ENCODE data around the gene SGSM2. TPM values are rescaled to one million over a fixed set of nuclear protein-coding genes. Genes with fewer than 3 reads are reported as not detected.

The SGSM2 gene
- total and polyA plus RNA-seq, 10 donors: 30.7 to 90.4 (median 69.6) TPM

DNA sequence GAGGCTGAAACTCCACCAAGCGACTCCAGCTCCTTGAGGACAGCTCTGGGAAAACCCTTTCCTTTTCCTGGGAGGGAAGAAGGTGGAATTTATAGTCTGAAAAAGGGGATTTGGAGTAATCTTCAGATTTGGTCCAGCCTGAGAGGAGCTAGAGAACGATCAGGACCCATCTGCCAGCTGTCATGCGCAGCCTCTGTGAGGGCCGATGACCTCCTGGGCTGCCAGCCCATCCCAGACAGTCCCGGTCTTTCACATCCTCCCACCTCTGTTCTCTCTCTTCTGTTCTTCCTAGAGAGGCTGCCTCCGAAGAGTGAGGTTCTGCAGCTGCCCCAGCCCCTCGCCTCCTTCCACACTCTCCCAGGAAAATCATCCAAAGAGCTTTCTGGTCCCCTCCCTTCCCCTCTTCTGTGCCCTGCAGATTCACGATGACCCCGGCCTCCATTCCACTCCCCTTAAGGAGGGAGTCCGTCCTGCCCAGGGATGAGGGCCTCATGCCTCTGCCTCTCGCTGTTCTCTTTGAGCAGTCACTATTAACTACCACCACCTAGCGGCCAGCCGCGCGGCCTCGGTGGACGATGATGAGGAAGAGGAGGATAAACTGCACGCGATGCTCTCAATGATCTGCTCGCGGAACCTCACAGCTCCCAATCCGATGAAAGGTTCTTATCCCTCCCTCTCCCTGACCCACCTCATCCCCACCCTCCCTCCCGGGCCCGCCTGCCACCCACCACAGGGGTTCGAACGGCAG, 29.6 kb downstream of the SGSM2 start:
- DNase-seq: no peak
- WGBS, 5 donors: 88 to 93% (median 90%) methylated on average over 26 of the region's 26 CpGs
- H3K36me3 ChIP-seq: peaks cover 0 to 89% (median 43%) of the 10 kb centered on the region in 6 donors

DNA sequence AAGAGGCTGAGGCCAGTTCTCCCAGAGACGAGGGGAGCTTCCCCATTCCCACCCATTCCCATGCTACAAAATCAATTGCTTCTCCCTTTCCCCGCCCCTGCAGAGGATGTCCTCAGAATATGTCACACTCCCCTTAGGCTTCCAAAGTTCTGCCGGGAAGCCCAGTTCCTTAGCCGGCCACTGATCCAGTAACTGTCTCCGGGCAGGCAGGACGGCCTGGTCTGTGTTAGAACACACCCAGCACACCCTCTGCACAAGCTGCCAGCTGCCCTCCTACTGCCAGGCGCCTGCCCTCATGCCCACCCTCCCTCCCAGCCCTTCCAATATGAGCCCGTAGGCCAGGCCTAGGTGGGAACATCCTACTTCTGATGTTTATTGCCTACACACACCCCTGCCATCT, 31.1 kb downstream of the SGSM2 start:
- TF ChIP-seq POLR2AphosphoS5 (IDR thresholded peaks at IDR 0.05): no peak
- no peak for TF ChIP-seq POLR2A (IDR thresholded peaks at IDR 0.05)
- TF ChIP-seq, protein P1, sequence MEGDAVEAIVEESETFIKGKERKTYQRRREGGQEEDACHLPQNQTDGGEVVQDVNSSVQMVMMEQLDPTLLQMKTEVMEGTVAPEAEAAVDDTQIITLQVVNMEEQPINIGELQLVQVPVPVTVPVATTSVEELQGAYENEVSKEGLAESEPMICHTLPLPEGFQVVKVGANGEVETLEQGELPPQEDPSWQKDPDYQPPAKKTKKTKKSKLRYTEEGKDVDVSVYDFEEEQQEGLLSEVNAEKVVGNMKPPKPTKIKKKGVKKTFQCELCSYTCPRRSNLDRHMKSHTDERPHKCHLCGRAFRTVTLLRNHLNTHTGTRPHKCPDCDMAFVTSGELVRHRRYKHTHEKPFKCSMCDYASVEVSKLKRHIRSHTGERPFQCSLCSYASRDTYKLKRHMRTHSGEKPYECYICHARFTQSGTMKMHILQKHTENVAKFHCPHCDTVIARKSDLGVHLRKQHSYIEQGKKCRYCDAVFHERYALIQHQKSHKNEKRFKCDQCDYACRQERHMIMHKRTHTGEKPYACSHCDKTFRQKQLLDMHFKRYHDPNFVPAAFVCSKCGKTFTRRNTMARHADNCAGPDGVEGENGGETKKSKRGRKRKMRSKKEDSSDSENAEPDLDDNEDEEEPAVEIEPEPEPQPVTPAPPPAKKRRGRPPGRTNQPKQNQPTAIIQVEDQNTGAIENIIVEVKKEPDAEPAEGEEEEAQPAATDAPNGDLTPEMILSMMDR (IDR thresholded peaks at IDR 0.05 in 8 of 11, conservative IDR thresholded peaks at IDR 0.05 in 3 of 11): no peak
- H3K27ac ChIP-seq: no peak overlapping the region
- H3K4me1 ChIP-seq: peaks cover 0 to 17% (median 0%) of the 10 kb centered on the region in 6 donors
- DNase-seq: no peak
- peaks cover 0 to 90% (median 47%) of the 10 kb centered on the region in 6 donors for H3K36me3 ChIP-seq
- WGBS, 5 donors: 82 to 88% (median 88%) methylated on average over 8 of the region's 8 CpGs
- H3K4me3 ChIP-seq: no peak overlapping the region
- intact Hi-C loops (cut with DNase I; ENCODE audit: low total_unique reads): loop anchor here (10.0 kb wide), 1 partner anchor 46 kb away; no protein-coding TSS in a partner anchor
- H3K27me3 ChIP-seq (replicated peaks in 1 of 7): no peaks in the 10 kb centered on the region
- H3K9me3 ChIP-seq: no peaks in the 10 kb centered on the region

More for the DNA sequence above, 29.6 kb downstream of the SGSM2 start:
- Histone ChIP-seq H3K27me3 (replicated peaks in 1 of 7) (no peaks in the 10 kb centered on the region), H3K4me3 (no peak overlapping the region), H3K27ac (no peak overlapping the region), H3K4me1 (peaks cover 0 to 17% (median 0%) of the 10 kb centered on the region in 6 donors), H3K9me3 (no peaks in the 10 kb centered on the region)
- TF ChIP-seq POLR2AphosphoS5 (IDR thresholded peaks at IDR 0.05) (no peak), POLR2A (IDR thresholded peaks at IDR 0.05) (no peak)
- TF ChIP-seq, protein P1 (IDR thresholded peaks at IDR 0.05 in 8 of 11, conservative IDR thresholded peaks at IDR 0.05 in 3 of 11): no peak
- intact Hi-C loops (cut with DNase I; ENCODE audit: low total_unique reads): loop anchor here (10.0 kb wide), 1 partner anchor 48 kb away; no protein-coding TSS in a partner anchor

DNA sequence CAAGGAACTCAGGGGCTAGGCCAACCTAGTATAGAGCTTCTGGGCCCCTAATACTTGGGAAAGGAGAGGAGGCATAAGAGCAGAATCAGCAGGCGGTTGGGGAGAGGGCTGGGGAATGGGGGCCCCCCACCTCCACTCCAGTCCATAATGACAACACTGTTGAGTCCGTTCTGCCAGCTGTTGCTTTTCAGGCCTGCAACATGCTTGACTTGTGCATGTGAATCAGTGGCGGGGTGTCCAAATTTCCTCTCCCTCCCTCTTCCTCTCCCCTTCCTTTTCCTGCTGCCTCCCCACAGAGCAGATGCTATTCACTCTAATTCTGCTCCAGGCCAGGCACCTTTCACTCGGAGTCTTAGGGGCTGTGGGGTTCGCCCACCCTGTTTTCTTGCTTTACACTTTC, 31.7 kb downstream of the SGSM2 start:
- Histone ChIP-seq H3K4me1 (peaks cover 0 to 17% (median 0%) of the 10 kb centered on the region in 6 donors), H3K4me3 (no peak overlapping the region), H3K36me3 (peaks cover 0 to 90% (median 48%) of the 10 kb centered on the region in 6 donors), H3K9me3 (no peaks in the 10 kb centered on the region), H3K27me3 (replicated peaks in 1 of 7) (no peaks in the 10 kb centered on the region), H3K27ac (no peak overlapping the region)
- TF ChIP-seq POLR2A (IDR thresholded peaks at IDR 0.05) (no peak), POLR2AphosphoS5 (IDR thresholded peaks at IDR 0.05) (no peak)
- TF ChIP-seq, protein P1 (IDR thresholded peaks at IDR 0.05 in 8 of 11, conservative IDR thresholded peaks at IDR 0.05 in 3 of 11): no peak
- intact Hi-C loops (cut with DNase I; ENCODE audit: low total_unique reads): loop anchor here (10.0 kb wide), 1 partner anchor 46 kb away; no protein-coding TSS in a partner anchor
- no peak for DNase-seq
- WGBS, 5 donors: 52 to 68% (median 59%) methylated on average over 4 to 5 of the region's 5 CpGs

DNA sequence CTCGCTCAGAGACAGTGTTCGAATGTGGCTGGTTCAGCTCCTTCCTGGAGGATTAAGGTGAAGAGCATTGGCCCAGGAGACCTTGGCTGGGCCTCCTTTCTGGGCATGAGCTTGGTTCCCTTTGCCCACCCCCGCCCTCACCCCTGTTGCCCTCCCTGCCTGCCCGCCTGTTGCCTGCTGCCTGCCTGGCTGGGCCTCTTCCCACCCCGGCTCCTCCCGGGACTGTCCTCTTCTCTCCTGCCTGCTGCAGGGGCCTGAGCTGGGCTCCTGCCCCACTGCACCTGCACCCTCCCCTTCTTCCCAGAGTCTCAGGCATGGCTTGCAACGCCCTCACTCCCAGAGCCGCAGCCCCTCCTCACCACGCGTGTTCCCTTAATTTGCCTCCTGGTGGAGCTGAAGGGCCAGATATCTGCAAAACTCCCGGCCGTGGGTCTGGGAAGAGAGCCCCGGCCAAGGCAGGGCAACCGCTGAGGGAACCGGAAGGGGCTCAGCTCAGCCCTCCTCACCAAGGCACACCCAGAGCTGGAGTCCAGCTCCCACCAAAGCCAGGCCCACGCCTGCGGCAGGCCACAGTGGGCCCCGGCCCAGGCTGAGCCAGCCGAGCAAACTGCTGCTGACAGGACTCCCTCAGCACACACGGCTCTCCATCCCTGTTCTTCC, 32.4 kb downstream of the SGSM2 start:
- peaks cover 0 to 90% (median 43%) of the 10 kb centered on the region in 6 donors for H3K36me3 ChIP-seq
- no peak overlapping the region for H3K27ac ChIP-seq
- WGBS, 5 donors: 62 to 82% (median 74%) methylated on average over 18 to 20 of the region's 20 CpGs
- H3K4me1 ChIP-seq: peaks cover 0 to 17% (median 0%) of the 10 kb centered on the region in 6 donors
- TF ChIP-seq, protein P1 (IDR thresholded peaks at IDR 0.05 in 8 of 11, conservative IDR thresholded peaks at IDR 0.05 in 3 of 11): no peak
- TF ChIP-seq POLR2A (IDR thresholded peaks at IDR 0.05): no peak
- no peak for TF ChIP-seq POLR2AphosphoS5 (IDR thresholded peaks at IDR 0.05)
- no peak overlapping the region for H3K4me3 ChIP-seq
- no peaks in the 10 kb centered on the region for H3K27me3 ChIP-seq (replicated peaks in 1 of 7)
- intact Hi-C loops (cut with DNase I; ENCODE audit: low total_unique reads): loop anchor here (10.0 kb wide), 1 partner anchor 45 kb away; no protein-coding TSS in a partner anchor
- H3K9me3 ChIP-seq: no peaks in the 10 kb centered on the region
- no peak for DNase-seq
